Endothelial cell of umbilical vein (primary cell): ENCODE data around the gene P4HA3. TPM values are rescaled to one million over a fixed set of nuclear protein-coding genes. Genes with fewer than 3 reads are reported as not detected.

Source experiments
- BruUV-seq: library from RNA; stranded (reverse); fragments of 400-500 nt; replicated peaks from 2 replicates; lab custom pipeline; 2021; lab: Mats Ljungman, UMichigan
- CTCF ChIA-PET: fragments of 300-600, 350-600 bp; sonication (Branson Sonifier 250); formaldehyde crosslinking; loops from one replicate; lab custom pipeline; 2021; ENCODE audit warnings: antibody characterized with exemption, inconsistent platforms; lab: Charles Lee
- POLR2A ChIA-PET: fragments of 300-600, 350-600 bp; sonication (Branson Sonifier 250); formaldehyde crosslinking; loops from one replicate; lab custom pipeline; 2021; ENCODE audit warnings: antibody characterized with exemption, inconsistent platforms; lab: Charles Lee
- DNase-seq: peaks from one replicate; pipeline ENCODE4 v3.0.0-alpha.2; 2011; ENCODE audit warnings: low read depth, low spot score
- FAIRE-seq: peaks from 2 replicates; lab custom pipeline; 2011; peaks lifted over from hg19 to GRCh38; lab: Jason Lieb, UNC
- H2AFZ ChIP-seq: 2 replicates; pipeline ENCODE4 v1.6.0; 2012; ENCODE audit warnings: low read depth, low read length, control low read depth, inconsistent platforms
- H3K27ac ChIP-seq: 2 replicates; pipeline ENCODE4 v1.5.1; 2011; ENCODE audit warnings: low read depth, mild to moderate bottlenecking, control low read depth, low read length, moderate library complexity; ENCODE audit not compliant: insufficient read depth
- H3K27me3 ChIP-seq, 2 experiments: 2 replicates each; pipeline versions ENCODE4 v1.6.0 to v1.6.1; 2011; ENCODE audit warnings: low read length in 2 of 2, mixed read lengths in 1 of 2; ENCODE audit not compliant: control insufficient read depth in 2 of 2, insufficient read depth in 2 of 2
- H3K36me3 ChIP-seq, 2 experiments: 2 replicates in 1 of 2; 3 replicates in 1 of 2; pipeline ENCODE4 v1.5.1; 2011; ENCODE audit warnings: low read length in 2 of 2, mild to moderate bottlenecking in 1 of 2, moderate library complexity in 1 of 2; ENCODE audit not compliant: control insufficient read depth in 2 of 2, insufficient read depth in 2 of 2; ENCODE audit errors: extremely low read depth in 1 of 2
- H3K4me1 ChIP-seq: 3 replicates; pipeline ENCODE4 v1.5.1; 2011; ENCODE audit warnings: mild to moderate bottlenecking, low read length; ENCODE audit not compliant: control insufficient read depth, insufficient read depth; ENCODE audit errors: extremely low read depth
- H3K4me2 ChIP-seq: 2 replicates; pipeline ENCODE4 v1.6.1; 2011; ENCODE audit warnings: low read length, control low read depth, mixed read lengths; ENCODE audit not compliant: insufficient read depth
- H3K4me3 ChIP-seq, 3 experiments: fragments of 200-600 bp in 1 of 3; sonication (generic), shearing (Covaris generic) in 1 of 3; replicated peaks in 1 of 3; 2 replicates each; pipeline ENCODE4 v1.5.1; 2011 to 2016; ENCODE audit warnings: control low read depth in 3 of 3, low read length in 3 of 3, mild to moderate bottlenecking in 2 of 3, inconsistent platforms in 1 of 3, low read depth in 1 of 3, moderate library complexity in 1 of 3; ENCODE audit not compliant: insufficient read depth in 1 of 3
- H3K79me2 ChIP-seq: 2 replicates; pipeline ENCODE4 v1.6.0; 2012; ENCODE audit warnings: low read length, inconsistent platforms; ENCODE audit not compliant: control insufficient read depth, insufficient read depth
- H3K9ac ChIP-seq: replicated peaks from 2 replicates; pipeline ENCODE3; 2011; ENCODE audit warnings: low read length, control low read depth; ENCODE audit not compliant: insufficient read depth; ENCODE audit errors: extremely low read depth
- H3K9me1 ChIP-seq: replicated peaks from 3 replicates; pipeline ENCODE4 v1.6.0; 2011; ENCODE audit warnings: mild to moderate bottlenecking, low read length; ENCODE audit not compliant: control insufficient read depth, insufficient read depth; ENCODE audit errors: extremely low read depth
- H3K9me3 ChIP-seq: replicated peaks from 2 replicates; pipeline ENCODE4 v1.5.1; 2012; ENCODE audit warnings: low read length, inconsistent platforms; ENCODE audit not compliant: control insufficient read depth, insufficient read depth
- H4K20me1 ChIP-seq: replicated peaks from 2 replicates; pipeline ENCODE3; 2011; ENCODE audit warnings: mild to moderate bottlenecking, low read length; ENCODE audit not compliant: control insufficient read depth, insufficient read depth; ENCODE audit errors: extremely low read depth
- EZH2 ChIP-seq: IDR thresholded peaks from 2 replicates; pipeline ENCODE4 v1.6.1; 2012; ENCODE audit warnings: borderline replicate concordance, low read depth, mild to moderate bottlenecking, moderate library complexity, low read length, inconsistent platforms; ENCODE audit not compliant: severe bottlenecking
- GATA2 ChIP-seq: IDR thresholded peaks from 2 replicates; pipeline ENCODE4 v1.7.0; 2011; ENCODE audit warnings: low read depth, mild to moderate bottlenecking, moderate library complexity, mixed read lengths, low read length; ENCODE audit not compliant: insufficient read length, insufficient read depth
- MYC ChIP-seq: IDR thresholded peaks from one replicate; pipeline ENCODE4 v1.6.1; 2011; ENCODE audit warnings: mild to moderate bottlenecking, low read depth, low read length
- POLR2A ChIP-seq: IDR thresholded peaks from 2 replicates; pipeline ENCODE4 v1.6.1; 2012; ENCODE audit warnings: low read depth, mild to moderate bottlenecking, control low read depth, low read length
- dilution Hi-C: fragments of 300-500 bp; cut with MboI; formaldehyde crosslinking; loops from one replicate; pipeline ENCODE4 v1.15.0; 2019; ENCODE audit warnings: low sequenced_read_pairs; ENCODE audit not compliant: extremely low pct_ligation_motif_present
- intact Hi-C: fragments of 100-400 bp; cut with micrococcal nuclease; formaldehyde crosslinking; loops from one replicate; pipeline ENCODE4 v1.10.0; 2022
- polyA plus RNA-seq, 4 experiments: library from polyadenylated mRNA; depleted of rRNA in 3 of 4; stranded (reverse) in 3 of 4; unstranded in 1 of 4; fragments of >200 nt; gene quantifications; 2 replicates each; pipeline versions ENCODE4 v1.2.1 to v1.2.3, GENCODE V29; 2011 to 2012; ENCODE audit warnings: missing spikeins in 1 of 4
- total RNA-seq: library from RNA; stranded (reverse); gene quantifications from 2 replicates; pipeline ENCODE4 v1.2.3, GENCODE V29; 2021
- TF ChIP-seq, protein P1 (sequence below), 2 donors: IDR thresholded peaks; 1 replicate in 1 of 2; 2 replicates in 1 of 2; pipeline ENCODE4 v1.5.1; 2011; ENCODE audit warnings: low read length in 2 of 2, mild to moderate bottlenecking in 2 of 2, moderate library complexity in 2 of 2, control low read depth in 1 of 2, inconsistent platforms in 1 of 2, low read depth in 1 of 2; ENCODE audit not compliant: insufficient read depth in 1 of 2; ENCODE audit errors: extremely low read depth in 1 of 2
- TF ChIP-seq, protein P2 (sequence below): IDR thresholded peaks from 2 replicates; pipeline ENCODE4 v1.6.1; 2011; ENCODE audit not compliant: insufficient read depth, insufficient read length

The P4HA3 gene
- total and polyA plus RNA-seq, 2 donors (not counting 3 experiments of a cell fraction or from before 2014, with no cell fraction given) = 26.9 to 40.0 TPM

DNA sequence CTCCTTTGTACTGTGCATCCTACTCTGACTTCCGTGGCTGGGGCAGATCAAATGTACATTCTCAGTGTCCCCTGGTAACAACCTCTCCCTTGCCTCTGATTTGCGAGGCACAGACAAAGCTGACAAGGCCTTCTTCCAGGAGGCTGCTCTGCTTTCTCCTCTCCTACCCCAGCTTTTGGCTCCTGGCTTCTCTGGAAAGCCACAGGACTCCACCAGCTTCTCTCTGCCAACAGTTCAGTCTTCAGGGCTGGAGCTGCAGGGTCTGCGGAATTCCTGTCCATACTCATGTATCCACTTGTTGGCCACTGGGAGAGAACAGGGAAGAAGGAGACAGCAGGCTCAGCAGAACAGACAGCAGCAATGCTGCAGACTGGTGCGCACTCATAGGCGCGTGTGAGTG, 44.4 kb downstream of the P4HA3 start:
- Histone ChIP-seq H3K4me3 (no peak overlapping the region), H3K79me2 (no peaks in the 10 kb centered on the region), H3K9me3 (no peaks in the 10 kb centered on the region), H4K20me1 (no peaks in the 10 kb centered on the region), H3K27me3 (no peaks in the 10 kb centered on the region), H3K4me2 (no peak overlapping the region), H3K27ac (no peak overlapping the region), H3K9ac (no peak overlapping the region), H3K4me1 (no peaks in the 10 kb centered on the region), H3K9me1 (no peaks in the 10 kb centered on the region), H2AFZ (no peak overlapping the region), H3K36me3 (peaks cover 0 to 17% of the 10 kb centered on the region in 2 experiments)
- no peak for FAIRE-seq
- DNase-seq = no peak
- POLR2A ChIA-PET = no interaction called here
- BruUV-seq = no TSS peak
- TF ChIP-seq POLR2A = no peak
- no peak for TF ChIP-seq GATA2
- TF ChIP-seq, protein P1, sequence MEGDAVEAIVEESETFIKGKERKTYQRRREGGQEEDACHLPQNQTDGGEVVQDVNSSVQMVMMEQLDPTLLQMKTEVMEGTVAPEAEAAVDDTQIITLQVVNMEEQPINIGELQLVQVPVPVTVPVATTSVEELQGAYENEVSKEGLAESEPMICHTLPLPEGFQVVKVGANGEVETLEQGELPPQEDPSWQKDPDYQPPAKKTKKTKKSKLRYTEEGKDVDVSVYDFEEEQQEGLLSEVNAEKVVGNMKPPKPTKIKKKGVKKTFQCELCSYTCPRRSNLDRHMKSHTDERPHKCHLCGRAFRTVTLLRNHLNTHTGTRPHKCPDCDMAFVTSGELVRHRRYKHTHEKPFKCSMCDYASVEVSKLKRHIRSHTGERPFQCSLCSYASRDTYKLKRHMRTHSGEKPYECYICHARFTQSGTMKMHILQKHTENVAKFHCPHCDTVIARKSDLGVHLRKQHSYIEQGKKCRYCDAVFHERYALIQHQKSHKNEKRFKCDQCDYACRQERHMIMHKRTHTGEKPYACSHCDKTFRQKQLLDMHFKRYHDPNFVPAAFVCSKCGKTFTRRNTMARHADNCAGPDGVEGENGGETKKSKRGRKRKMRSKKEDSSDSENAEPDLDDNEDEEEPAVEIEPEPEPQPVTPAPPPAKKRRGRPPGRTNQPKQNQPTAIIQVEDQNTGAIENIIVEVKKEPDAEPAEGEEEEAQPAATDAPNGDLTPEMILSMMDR (IDR thresholded peaks at IDR 0.05; ENCODE audit: extremely low read depth in 1 of 2, insufficient read depth in 1 of 2, low read depth in 1 of 2, low read length in 2 of 2) = no peak
- TF ChIP-seq MYC = no peak
- TF ChIP-seq, protein P2, sequence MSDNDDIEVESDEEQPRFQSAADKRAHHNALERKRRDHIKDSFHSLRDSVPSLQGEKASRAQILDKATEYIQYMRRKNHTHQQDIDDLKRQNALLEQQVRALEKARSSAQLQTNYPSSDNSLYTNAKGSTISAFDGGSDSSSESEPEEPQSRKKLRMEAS = no peak
- no peak for TF ChIP-seq EZH2
- intact Hi-C loops (no loop called here), dilution Hi-C loops (no loop called here)
- CTCF ChIA-PET = interaction anchor here (0.8 kb wide), 1 partner anchor 11 kb away, joined by 3 read pairs; no protein-coding TSS in a partner anchor
